ENCODE data around the gene BRD7. TPM values are rescaled to one million over a fixed set of nuclear protein-coding genes. Genes with fewer than 3 reads are reported as not detected.

BRD7 gene
- total and polyA plus RNA-seq, 2 donors (not counting 1 experiment from before 2014, with no cell fraction given), result 29.8 to 64.5 TPM

GRCh38 chr16:50291719-50292565, 76.8 kb downstream of the BRD7 start:
- H2AFZ ChIP-seq (ENCODE audit: insufficient read depth, low read depth, low read length, poor library complexity, severe bottlenecking), result no peak overlapping the region
- H3K27ac ChIP-seq (ENCODE audit: low read length in 2 of 2), result no peak overlapping the region
- no peak for ATAC-seq (ENCODE audit: low read depth)
- H3K9me3 ChIP-seq (ENCODE audit: control extremely low read depth in 1 of 3, control insufficient read depth in 2 of 3, insufficient read depth in 1 of 3, low read length in 2 of 3), result peaks cover 0 to 5% (median 0%) of the 10 kb centered on the region in 3 donors
- H3K4me3 Mint-ChIP-seq, result no peak overlapping the region
- 95% methylated on average over 26 of the region's 26 CpGs for WGBS (ENCODE audit: insufficient coverage)
- intact Hi-C loops (cut with micrococcal nuclease), result no loop called here
- no peaks in the 10 kb centered on the region for H3K27me3 Mint-ChIP-seq
- peaks cover 3 to 81% of the 10 kb centered on the region in 2 experiments for H3K36me3 ChIP-seq (replicated peaks in 1 of 2; ENCODE audit: control extremely low read depth in 1 of 2, control insufficient read depth in 1 of 2, extremely low read depth in 1 of 2, insufficient read depth in 2 of 2, low read length in 1 of 2)
- peaks cover 13% of the 10 kb centered on the region for H3K4me1 Mint-ChIP-seq
- H3K4me2 ChIP-seq (replicated peaks; ENCODE audit: low read depth, low read length, poor library complexity, severe bottlenecking), result no peak overlapping the region
- CTCF ChIA-PET, result no interaction called here
- no peaks in the 10 kb centered on the region for H3K27me3 ChIP-seq (replicated peaks in 1 of 4; ENCODE audit: control extremely low read depth in 1 of 4, control insufficient read depth in 3 of 4, insufficient read depth in 4 of 4, low read length in 3 of 4)
- peaks cover 77% of the 10 kb centered on the region for H4K20me1 ChIP-seq (ENCODE audit: control insufficient read depth, insufficient read depth, low read length, poor library complexity, severe bottlenecking)
- POLR2A ChIA-PET, result interaction anchor here (0.8 to 1.3 kb wide), 2 partner anchors 10 kb away, joined by 3 to 4 read pairs; no protein-coding TSS in a partner anchor
- no peaks in the 10 kb centered on the region for H3K9me3 Mint-ChIP-seq (ENCODE audit: insufficient read depth)
- no peak for DNase-seq
- H3K9ac ChIP-seq (ENCODE audit: low read length), result no peak overlapping the region
- no peaks in the 10 kb centered on the region for H3K4me1 ChIP-seq (ENCODE audit: control insufficient read depth in 2 of 2, insufficient read depth in 2 of 2, low read length in 2 of 2)
- H3K4me3 ChIP-seq (ENCODE audit: control extremely low read depth in 1 of 5, extremely low read depth in 1 of 5, insufficient read depth in 1 of 5, low read depth in 2 of 5, low read length in 4 of 5), result no peak overlapping the region
- no peak for TF ChIP-seq CTCF (IDR thresholded peaks at IDR 0.05)
- H3K27ac Mint-ChIP-seq, result no peak overlapping the region
- H3K79me2 ChIP-seq (ENCODE audit: control insufficient read depth, insufficient read depth, low read length), result peaks cover 72% of the 10 kb centered on the region

GRCh38 chr16:50290856-50291255, 77.9 kb downstream of the BRD7 start:
- H3K36me3 ChIP-seq (replicated peaks in 1 of 2; ENCODE audit: control extremely low read depth in 1 of 2, control insufficient read depth in 1 of 2, extremely low read depth in 1 of 2, insufficient read depth in 2 of 2, low read length in 1 of 2), result peaks cover 3 to 79% of the 10 kb centered on the region in 2 experiments
- H3K4me1 ChIP-seq (ENCODE audit: control insufficient read depth in 2 of 2, insufficient read depth in 2 of 2, low read length in 2 of 2), result peaks cover 0 to under 1% of the 10 kb centered on the region in 2 donors
- no peaks in the 10 kb centered on the region for H3K9me3 Mint-ChIP-seq (ENCODE audit: insufficient read depth)
- intact Hi-C loops (cut with micrococcal nuclease), result no loop called here
- ATAC-seq (ENCODE audit: low read depth) (no peak), DNase-seq (no peak)
- H3K79me2 ChIP-seq (ENCODE audit: control insufficient read depth, insufficient read depth, low read length), result peaks cover 82% of the 10 kb centered on the region
- H3K4me1 Mint-ChIP-seq, result peaks cover 12% of the 10 kb centered on the region
- no peak overlapping the region for H3K4me3 Mint-ChIP-seq
- POLR2A ChIA-PET, result no interaction called here
- no peak overlapping the region for H3K9ac ChIP-seq (ENCODE audit: low read length)
- TF ChIP-seq CTCF (IDR thresholded peaks at IDR 0.05), result no peak
- no peak for TF ChIP-seq EZH2 (IDR thresholded peaks at IDR 0.05; ENCODE audit: borderline replicate concordance, insufficient read depth, low read depth, low read length, poor library complexity, severe bottlenecking)
- no peaks in the 10 kb centered on the region for H3K27me3 Mint-ChIP-seq
- CTCF ChIA-PET, result no interaction called here
- H3K9me3 ChIP-seq (ENCODE audit: control extremely low read depth in 1 of 3, control insufficient read depth in 2 of 3, insufficient read depth in 1 of 3, low read length in 2 of 3), result peaks cover 0 to 11% (median 0%) of the 10 kb centered on the region in 3 donors
- no peaks in the 10 kb centered on the region for H3K27me3 ChIP-seq (replicated peaks in 1 of 4; ENCODE audit: control extremely low read depth in 1 of 4, control insufficient read depth in 3 of 4, insufficient read depth in 4 of 4, low read length in 3 of 4)
- 99% methylated on average over 6 of the region's 6 CpGs for WGBS (ENCODE audit: insufficient coverage)
- no peak overlapping the region for H3K4me3 ChIP-seq (ENCODE audit: control extremely low read depth in 1 of 5, extremely low read depth in 1 of 5, insufficient read depth in 1 of 5, low read depth in 2 of 5, low read length in 4 of 5)
- H3K27ac Mint-ChIP-seq, result no peak overlapping the region
- H3K4me2 ChIP-seq (replicated peaks; ENCODE audit: low read depth, low read length, poor library complexity, severe bottlenecking), result no peak overlapping the region
- H4K20me1 ChIP-seq (ENCODE audit: control insufficient read depth, insufficient read depth, low read length, poor library complexity, severe bottlenecking), result peaks cover 88% of the 10 kb centered on the region
- no peak overlapping the region for H2AFZ ChIP-seq (ENCODE audit: insufficient read depth, low read depth, low read length, poor library complexity, severe bottlenecking)
- no peak overlapping the region for H3K27ac ChIP-seq (ENCODE audit: low read length in 2 of 2)
